OCI-LY1 (cell line): ENCODE results near the gene TBC1D10A.

Experiments used
- H2AFZ ChIP-seq: fragments of 200-600 bp; sonication (generic), shearing (Covaris generic); 2 replicates; pipeline ENCODE4 v1.6.0; 2014; ENCODE audit warnings: antibody characterized with exemption, mild to moderate bottlenecking, low read length
- H3F3A ChIP-seq: fragments of 200-600 bp; sonication (generic), shearing (Covaris generic); 2 replicates; pipeline ENCODE4 v1.6.0; 2014; ENCODE audit warnings: mild to moderate bottlenecking, antibody characterized with exemption, low read length, moderate library complexity; ENCODE audit not compliant: insufficient read depth
- H3K27ac ChIP-seq: fragments of 200-600 bp; sonication (generic); 2 replicates; pipeline ENCODE4 v1.5.1; 2014; ENCODE audit warnings: low read length, mixed run types, mild to moderate bottlenecking, low read depth; ENCODE audit not compliant: poor library complexity, severe bottlenecking
- H3K27me3 ChIP-seq: fragments of 200-600 bp; sonication (generic); 2 replicates; pipeline ENCODE4 v1.6.0; 2014; ENCODE audit warnings: antibody characterized with exemption, mild to moderate bottlenecking, low read length, moderate library complexity; ENCODE audit not compliant: insufficient read depth
- H3K36me3 ChIP-seq: fragments of 200-600 bp; sonication (generic); 2 replicates; pipeline ENCODE4 v1.6.1; 2014; ENCODE audit warnings: mild to moderate bottlenecking, antibody characterized with exemption, low read length, moderate library complexity, mixed read lengths; ENCODE audit not compliant: insufficient read depth
- H3K4me1 ChIP-seq: fragments of 200-600 bp; sonication (generic); 2 replicates; pipeline ENCODE4 v1.5.1; 2014; ENCODE audit warnings: mild to moderate bottlenecking, low read length, moderate library complexity; ENCODE audit not compliant: insufficient read depth, severe bottlenecking
- H3K4me2 ChIP-seq: fragments of 200-600 bp; sonication (generic), shearing (Covaris generic); 2 replicates; pipeline ENCODE4 v1.6.1; 2014; ENCODE audit warnings: low read length
- H3K4me3 ChIP-seq: fragments of 200-600 bp; sonication (generic); 2 replicates; pipeline ENCODE4 v1.5.1; 2014; ENCODE audit warnings: low read length, low read depth, mild to moderate bottlenecking, mixed read lengths; ENCODE audit not compliant: poor library complexity, severe bottlenecking
- H3K79me2 ChIP-seq: fragments of 200-600 bp; shearing (Covaris generic); 2 replicates; pipeline ENCODE4 v1.6.1; 2016; ENCODE audit warnings: mixed run types, low read length, mixed read lengths; ENCODE audit not compliant: insufficient read depth
- H3K9ac ChIP-seq: fragments of 200-600 bp; sonication (generic), shearing (Covaris generic); 2 replicates; pipeline ENCODE4 v1.6.1; 2014; ENCODE audit warnings: mild to moderate bottlenecking, low read length, mixed read lengths
- H3K9me2 ChIP-seq: fragments of 200-600 bp; sonication (generic), shearing (Covaris generic); 2 replicates; pipeline ENCODE4 v1.6.1; 2014; ENCODE audit warnings: low read depth, mild to moderate bottlenecking, low read length, mixed read lengths
- H3K9me3 ChIP-seq: fragments of 200-600 bp; shearing (Covaris generic); 2 replicates; pipeline ENCODE4 v1.6.1; 2014; ENCODE audit warnings: low read length, mixed read lengths
- H4K20me1 ChIP-seq: fragments of 200-600 bp; sonication (generic), shearing (Covaris generic); 2 replicates; pipeline ENCODE4 v1.6.0; 2016; ENCODE audit warnings: mild to moderate bottlenecking, low read length; ENCODE audit not compliant: insufficient read depth
- EZH2 ChIP-seq: fragments of 200-600 bp; sonication (generic), shearing (Covaris generic); IDR thresholded peaks from 2 replicates; pipeline ENCODE4 v1.8.0; 2017; ENCODE audit warnings: borderline replicate concordance, mixed run types, mild to moderate bottlenecking, antibody characterized with exemption, low read length, moderate library complexity, mixed read lengths
- TF ChIP-seq, protein P1 (sequence below): fragments of 200-600 bp; sonication (generic), shearing (Covaris generic); IDR thresholded peaks from 2 replicates; pipeline ENCODE4 v1.5.1; 2017; ENCODE audit warnings: mild to moderate bottlenecking, antibody characterized with exemption, low read length, moderate library complexity, mixed read lengths

The TBC1D10A gene

DNA sequence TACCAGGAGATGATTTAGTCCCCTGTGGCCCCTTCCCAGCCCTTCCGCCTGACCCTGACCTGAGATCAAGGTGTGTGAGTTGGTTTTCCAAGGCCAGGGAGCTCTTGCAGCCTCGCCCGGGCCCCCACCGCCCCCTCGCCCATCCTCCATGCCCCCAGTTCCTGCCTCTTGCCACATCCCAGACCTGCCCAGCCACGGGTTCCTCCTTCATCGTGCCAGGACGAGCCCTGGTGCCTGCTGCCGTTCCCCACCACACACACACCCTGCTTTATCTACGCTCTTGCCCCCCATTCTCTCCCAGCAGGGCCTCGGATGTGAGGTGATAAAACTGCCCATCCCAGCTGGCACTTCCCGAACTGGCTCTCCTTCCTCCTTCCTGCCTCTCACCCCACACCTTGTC is 78.8 kb downstream of the TBC1D10A start:
- no peaks in the 10 kb centered on the region for H3F3A ChIP-seq
- no peak overlapping the region for H3K9ac ChIP-seq
- 0 out of 2 replicates have a peak, but pooled peaks cover 14% of the 10 kb centered on the region for H3K27me3 ChIP-seq
- H3K9me3 ChIP-seq = no peaks in the 10 kb centered on the region
- no peak overlapping the region for H3K4me2 ChIP-seq
- no peak overlapping the region for H3K4me3 ChIP-seq
- no peaks in the 10 kb centered on the region for H3K36me3 ChIP-seq
- no peak for TF ChIP-seq EZH2
- no peak overlapping the region for H3K27ac ChIP-seq
- no peaks in the 10 kb centered on the region for H3K9me2 ChIP-seq
- no peak overlapping the region for H2AFZ ChIP-seq
- no peaks in the 10 kb centered on the region for H4K20me1 ChIP-seq
- no peaks in the 10 kb centered on the region for H3K4me1 ChIP-seq
- H3K79me2 ChIP-seq = no peaks in the 10 kb centered on the region

DNA sequence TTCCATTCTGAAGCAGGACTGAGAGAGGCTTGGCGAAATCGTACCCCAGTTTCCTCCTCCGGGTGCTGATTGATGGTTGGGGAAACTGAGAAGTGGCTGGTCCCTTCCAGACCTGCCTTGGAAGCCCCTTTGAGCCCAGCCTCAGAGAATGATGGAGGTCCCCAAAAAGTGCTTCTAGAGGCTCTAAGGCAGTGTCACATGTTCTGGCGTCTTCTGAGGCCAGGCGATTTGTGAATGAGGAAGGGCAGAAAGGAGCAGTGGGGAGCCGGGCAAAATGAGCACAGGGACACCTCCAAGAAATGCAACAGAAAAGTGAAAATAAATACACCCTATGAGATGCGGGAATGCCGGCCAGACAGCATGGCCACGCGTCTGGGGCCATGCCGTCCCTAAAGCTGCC is 79.2 kb downstream of the TBC1D10A start:
- Histone ChIP-seq H3K4me3 (no peak overlapping the region), H3K79me2 (no peaks in the 10 kb centered on the region), H3K27me3 (0 out of 2 replicates have a peak, but pooled peaks cover 14% of the 10 kb centered on the region), H2AFZ (no peak overlapping the region), H3K9me3 (no peaks in the 10 kb centered on the region), H3F3A (no peaks in the 10 kb centered on the region), H3K4me1 (no peaks in the 10 kb centered on the region), H4K20me1 (no peaks in the 10 kb centered on the region), H3K27ac (no peak overlapping the region), H3K4me2 (no peak overlapping the region), H3K9ac (no peak overlapping the region), H3K9me2 (no peaks in the 10 kb centered on the region), H3K36me3 (no peaks in the 10 kb centered on the region)
- TF ChIP-seq EZH2 = no peak
- TF ChIP-seq, protein P1, sequence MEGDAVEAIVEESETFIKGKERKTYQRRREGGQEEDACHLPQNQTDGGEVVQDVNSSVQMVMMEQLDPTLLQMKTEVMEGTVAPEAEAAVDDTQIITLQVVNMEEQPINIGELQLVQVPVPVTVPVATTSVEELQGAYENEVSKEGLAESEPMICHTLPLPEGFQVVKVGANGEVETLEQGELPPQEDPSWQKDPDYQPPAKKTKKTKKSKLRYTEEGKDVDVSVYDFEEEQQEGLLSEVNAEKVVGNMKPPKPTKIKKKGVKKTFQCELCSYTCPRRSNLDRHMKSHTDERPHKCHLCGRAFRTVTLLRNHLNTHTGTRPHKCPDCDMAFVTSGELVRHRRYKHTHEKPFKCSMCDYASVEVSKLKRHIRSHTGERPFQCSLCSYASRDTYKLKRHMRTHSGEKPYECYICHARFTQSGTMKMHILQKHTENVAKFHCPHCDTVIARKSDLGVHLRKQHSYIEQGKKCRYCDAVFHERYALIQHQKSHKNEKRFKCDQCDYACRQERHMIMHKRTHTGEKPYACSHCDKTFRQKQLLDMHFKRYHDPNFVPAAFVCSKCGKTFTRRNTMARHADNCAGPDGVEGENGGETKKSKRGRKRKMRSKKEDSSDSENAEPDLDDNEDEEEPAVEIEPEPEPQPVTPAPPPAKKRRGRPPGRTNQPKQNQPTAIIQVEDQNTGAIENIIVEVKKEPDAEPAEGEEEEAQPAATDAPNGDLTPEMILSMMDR = no peak

DNA sequence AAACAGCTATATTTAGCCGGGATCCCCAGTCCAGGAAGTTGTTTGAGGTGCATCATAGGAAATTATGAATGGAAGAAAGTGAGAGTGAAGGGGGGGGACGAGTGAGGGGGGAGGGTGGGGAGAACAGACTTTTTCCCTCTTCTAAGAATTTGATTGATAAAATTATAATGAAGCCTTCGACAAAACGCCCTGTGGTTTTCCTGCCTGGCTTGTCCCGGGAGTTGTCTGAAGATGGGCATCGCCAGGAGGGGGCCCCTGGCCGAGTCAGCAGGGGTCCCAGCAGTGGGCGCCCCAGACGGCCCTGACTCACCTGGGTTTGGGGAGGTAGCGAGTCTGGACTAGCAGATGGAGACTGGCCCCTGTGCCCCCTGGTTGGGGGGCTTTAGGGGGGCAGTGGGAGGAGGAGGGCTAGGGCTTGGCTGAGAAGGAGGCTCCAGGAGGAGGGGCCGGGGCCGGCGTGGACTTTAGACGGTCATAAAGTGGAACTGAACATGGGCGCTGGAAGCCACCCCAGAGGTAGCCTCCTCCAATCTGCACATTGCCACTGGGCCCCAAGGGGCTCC is 79.8 kb downstream of the TBC1D10A start:
- TF ChIP-seq EZH2 = no peak
- TF ChIP-seq, protein P1 = no peak
- Histone ChIP-seq H3K27ac (no peak overlapping the region), H3K27me3 (0 out of 2 replicates have a peak, but pooled peaks cover 14% of the 10 kb centered on the region), H4K20me1 (no peaks in the 10 kb centered on the region), H3K9me2 (no peaks in the 10 kb centered on the region), H3F3A (no peaks in the 10 kb centered on the region), H2AFZ (no peak overlapping the region), H3K4me1 (no peaks in the 10 kb centered on the region), H3K9ac (no peak overlapping the region), H3K36me3 (no peaks in the 10 kb centered on the region), H3K4me3 (no peak overlapping the region), H3K4me2 (no peak overlapping the region), H3K9me3 (no peaks in the 10 kb centered on the region), H3K79me2 (no peaks in the 10 kb centered on the region)
